ENCODE measurements around the gene D2HGDH.
"Not testable (repeated sequence)": the region's sequence is repeated elsewhere in the genome, so short reads cannot be mapped to it uniquely, and the experiment has no call there.

Gene D2HGDH

DNA sequence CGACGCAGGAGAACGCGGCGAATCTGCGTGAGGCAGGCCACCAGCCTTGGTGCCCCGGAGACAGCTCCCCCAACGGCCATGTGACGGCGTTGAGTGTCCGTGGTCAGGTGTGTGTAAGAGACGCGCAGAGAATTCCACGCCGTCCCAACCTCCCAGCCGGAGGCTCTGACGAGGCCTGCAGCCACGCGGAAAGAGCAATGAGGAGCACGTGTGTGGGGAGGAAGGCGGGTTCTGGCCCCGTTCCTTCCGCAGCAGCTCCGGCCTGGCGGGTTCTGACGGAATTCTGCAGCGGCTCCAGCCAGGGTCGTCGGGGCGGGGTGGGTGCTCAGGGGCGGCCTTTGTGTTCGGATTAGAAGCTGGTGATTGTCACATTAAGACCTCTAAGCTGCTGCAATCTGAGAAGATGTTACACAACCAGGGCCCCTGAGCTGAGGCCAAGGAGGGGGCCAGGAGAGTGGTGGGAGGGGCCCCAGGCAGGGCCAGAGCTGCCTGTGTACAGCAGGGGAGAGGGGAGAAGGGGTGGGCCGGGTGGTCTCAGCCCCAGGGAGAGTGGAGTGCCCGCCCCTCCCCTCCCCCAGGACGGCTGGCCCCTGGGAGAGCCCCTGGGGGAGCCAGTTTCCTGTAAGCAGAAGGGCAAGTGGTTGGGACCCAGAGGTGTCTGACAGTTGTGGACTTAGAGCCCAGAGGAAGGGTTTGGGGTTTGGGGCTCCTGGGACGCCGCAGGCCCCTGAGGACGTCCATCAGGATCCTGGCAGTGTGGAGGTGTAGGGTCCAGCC is 37.0 kb downstream of the D2HGDH start:
- DNase-seq, result no peak

DNA sequence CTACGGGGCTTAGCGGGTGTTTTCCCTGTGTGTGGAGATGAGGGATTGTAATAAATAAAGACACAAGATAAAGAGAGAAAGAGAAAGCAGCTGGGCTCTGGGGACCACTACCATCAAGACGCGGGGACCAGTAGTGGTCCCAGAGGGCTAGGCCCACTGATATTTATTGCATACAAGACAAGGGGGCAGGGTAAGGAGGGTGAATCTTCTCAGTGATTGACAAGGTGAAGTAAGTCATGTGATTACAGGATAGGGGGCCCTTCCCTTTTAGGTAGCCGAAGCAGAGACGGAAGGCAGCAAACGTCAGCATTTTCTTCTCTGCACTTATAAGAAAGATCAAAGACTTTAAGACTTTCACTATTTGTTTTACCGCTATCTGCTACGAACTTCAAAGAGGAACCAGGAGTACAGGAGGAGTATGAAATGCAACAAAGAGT is 37.7 kb downstream of the D2HGDH start:
- peak; percentile 62 for DNase-seq

DNA sequence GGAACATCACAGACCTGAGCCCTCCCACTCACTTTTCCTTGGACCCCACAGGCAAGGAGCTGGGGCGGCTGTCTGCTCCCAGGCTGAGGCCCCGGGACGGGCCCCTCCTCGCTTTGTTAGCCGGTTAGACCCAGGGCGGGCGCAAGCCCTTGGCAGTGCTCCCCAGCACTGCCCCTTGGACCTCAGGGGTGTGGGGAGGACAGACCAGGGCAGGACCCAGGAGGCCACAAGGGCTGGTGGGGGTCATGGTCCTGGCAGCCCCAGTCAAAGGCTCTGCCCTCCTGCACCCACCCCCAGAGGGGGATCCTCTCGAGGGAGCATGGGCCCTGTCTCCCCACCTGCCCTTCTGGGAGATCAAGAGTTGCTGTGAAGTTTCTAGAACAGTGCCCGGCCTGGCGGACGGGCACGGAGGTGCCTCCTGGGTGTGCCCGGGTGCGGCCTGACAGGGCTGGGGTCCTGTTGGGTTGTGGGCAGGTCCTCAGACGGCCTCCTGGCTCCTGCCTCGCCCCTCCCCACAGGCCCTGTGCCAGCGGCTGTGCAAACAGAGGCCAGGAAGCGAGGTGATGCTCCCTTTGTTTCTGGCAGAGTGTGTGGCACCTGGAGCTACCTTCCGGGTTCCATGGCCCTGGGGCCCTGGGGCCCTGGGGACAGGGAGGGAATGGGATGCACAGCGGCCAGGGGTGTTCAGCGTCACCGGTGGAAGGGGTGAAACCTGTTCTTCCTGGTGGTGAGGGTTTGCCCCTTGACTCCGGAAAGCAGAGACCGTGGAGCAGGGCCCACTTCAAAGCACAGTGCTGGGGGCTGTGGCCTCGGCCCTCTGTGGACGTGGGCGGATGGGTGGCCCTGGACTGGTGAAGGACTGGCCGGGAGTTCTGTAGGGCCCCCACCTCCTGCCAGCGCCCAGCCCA is 39.3 kb downstream of the D2HGDH start:
- DNase-seq, result no peak

DNA sequence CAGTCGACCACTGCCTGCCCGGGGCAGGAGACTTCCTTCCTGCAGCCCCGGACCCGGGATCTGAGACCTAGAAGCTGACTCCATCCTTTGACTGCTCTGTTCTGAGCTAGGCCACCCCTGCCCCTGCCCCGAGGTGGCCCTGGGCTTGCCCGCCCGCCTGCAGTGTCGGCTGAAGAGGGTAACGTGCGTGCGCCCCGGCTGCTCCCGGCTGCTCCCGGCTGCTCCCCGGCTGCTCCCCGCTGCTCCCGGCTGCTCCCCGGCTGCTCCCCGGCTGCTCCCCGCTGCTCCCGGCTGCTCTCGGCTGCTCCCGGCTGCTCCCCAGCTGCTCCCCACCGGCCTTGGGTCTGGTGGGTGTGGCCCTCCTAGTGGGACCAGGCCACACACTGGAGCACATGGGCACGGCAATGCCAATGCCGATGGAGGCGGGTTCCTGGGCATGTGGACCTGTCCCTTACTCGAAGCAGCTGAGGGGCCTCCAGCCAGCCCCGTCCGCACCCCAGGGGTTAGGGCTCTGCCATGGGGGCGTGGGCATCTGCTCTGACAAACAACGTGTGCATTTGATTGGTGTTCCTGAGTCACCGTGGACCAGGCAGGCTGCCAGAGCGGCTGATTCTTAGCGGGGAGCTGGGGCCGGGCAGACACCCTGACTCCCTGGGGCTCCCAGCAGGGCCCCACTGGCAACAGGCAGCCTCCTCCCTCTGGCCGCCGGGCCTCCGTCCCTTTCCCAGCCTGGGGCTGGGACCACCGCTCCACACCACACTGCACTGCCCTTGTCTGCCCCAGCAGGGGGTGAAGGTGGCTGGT is 40.2 kb downstream of the D2HGDH start:
- no peak for DNase-seq

DNA sequence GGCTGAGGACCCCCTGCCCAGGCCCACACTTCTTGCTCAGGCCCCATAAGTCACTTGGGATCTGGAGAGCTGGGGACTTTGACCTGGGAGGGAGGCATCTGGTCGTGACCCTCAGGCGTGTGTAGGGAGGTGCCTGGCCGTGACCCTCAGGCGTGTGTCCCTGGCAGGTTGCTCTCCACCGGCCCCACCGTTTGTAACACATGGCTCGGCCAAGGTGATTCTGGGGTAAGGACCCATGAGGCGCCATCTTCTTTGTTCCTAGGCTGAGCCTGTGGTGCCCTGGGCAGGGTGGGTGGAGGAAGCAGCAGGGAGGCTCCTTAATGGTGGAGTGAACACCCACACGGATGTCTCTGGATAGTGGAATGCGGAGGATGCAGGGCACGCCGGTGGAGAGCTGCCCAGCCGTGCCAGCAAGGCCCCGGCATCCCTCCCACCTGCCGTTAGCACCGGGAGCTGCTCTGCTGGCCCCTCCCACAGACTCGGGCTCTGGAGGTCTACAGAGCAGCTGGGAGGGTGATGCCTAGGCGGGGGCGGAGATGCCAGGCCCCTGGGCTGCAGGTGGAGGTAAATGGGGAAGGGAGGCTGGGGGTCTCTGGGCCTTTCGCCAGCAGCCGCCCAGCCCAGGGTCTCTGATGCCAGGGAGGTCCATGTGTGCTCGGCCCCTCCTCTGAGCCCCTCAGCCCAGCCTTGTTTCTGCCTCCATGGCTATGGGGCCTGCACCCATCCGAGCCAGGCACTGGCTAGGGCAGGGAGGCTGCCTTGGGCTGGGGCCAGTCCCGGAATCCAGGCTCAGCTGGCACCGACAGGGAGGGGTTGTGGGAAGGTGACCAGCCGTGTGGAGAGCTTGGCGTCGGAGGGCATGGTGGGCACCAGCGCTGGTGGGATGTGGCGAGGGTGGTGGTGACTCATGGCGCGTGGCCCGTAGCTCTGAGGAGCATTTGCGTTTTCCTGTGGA is 41.1 kb downstream of the D2HGDH start:
- no peak for DNase-seq

DNA sequence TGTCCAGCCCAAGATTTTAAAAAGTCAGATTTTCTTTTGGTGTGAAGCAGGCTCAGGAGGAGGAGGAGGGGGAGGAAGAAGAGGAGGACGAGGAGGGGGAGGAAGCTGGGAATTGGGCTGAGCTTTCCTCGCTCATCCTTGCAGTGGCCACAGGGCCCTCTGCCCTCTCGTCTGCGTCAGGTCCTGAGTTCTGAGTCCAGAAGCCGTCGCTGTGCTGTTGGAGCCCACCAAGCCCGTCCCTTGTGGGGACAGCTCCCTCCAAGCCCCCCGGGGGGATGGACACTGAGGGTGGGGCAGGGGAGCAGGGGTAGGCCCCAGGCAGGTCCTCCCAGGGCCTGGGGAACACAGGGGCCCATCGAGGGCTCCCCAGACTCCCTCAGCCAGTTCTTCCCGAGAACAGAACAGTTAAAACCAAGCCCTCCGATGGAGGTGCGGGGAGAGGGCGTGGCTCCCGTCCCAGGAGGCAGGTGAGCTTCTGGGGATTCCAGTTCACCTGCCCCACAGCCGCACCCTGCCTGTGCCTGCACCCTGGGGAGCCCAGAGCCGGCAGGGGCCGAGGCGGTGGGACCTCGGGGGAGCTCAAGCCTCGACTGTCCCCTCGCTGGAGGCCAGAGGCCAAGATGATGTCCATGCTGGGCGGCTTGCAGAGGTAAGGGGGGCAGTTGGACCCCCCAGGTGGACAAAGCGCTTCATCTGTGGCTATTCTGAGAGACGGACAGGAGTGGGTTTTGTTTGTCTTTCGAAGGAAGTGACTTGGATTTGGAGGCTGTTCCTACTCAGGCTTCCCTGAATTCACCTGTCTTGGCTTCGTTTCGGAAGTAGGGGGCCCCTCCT is 42.1 kb downstream of the D2HGDH start, which contains the start of gene GAL3ST2:
GAL3ST2 (plus strand) TSS at position 487 of the 834 bp plus-strand sequence; CDS start at position 621, 134 bp downstream.
- DNase-seq, result no peak

DNA sequence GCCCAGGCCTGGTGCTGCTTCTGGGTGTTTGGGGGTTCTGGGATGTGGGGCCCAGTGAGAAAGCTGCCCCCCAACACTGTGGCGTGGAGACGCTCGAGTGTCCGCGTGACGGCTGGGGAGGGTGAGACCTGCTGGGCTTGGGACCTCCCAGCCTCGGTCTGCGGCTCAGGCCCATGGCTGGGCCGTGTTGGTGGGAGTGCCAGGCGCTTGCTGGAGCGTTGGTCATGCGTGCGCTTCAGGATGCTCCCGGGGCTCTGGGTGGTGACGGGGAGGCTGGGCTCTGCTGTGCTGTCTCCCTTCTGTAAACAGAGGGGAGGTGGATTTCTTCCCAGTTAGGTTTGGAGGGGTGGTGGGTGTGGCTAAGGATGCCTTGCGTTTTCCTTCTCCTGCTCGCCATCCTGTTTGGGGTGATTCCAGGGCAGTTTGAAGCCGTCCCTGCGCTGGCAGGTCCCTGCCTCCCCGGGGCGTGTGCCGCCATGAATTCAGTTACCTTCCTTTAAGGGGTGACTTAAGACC is 42.8 kb downstream of the D2HGDH start:
- DNase-seq, result no peak

DNA sequence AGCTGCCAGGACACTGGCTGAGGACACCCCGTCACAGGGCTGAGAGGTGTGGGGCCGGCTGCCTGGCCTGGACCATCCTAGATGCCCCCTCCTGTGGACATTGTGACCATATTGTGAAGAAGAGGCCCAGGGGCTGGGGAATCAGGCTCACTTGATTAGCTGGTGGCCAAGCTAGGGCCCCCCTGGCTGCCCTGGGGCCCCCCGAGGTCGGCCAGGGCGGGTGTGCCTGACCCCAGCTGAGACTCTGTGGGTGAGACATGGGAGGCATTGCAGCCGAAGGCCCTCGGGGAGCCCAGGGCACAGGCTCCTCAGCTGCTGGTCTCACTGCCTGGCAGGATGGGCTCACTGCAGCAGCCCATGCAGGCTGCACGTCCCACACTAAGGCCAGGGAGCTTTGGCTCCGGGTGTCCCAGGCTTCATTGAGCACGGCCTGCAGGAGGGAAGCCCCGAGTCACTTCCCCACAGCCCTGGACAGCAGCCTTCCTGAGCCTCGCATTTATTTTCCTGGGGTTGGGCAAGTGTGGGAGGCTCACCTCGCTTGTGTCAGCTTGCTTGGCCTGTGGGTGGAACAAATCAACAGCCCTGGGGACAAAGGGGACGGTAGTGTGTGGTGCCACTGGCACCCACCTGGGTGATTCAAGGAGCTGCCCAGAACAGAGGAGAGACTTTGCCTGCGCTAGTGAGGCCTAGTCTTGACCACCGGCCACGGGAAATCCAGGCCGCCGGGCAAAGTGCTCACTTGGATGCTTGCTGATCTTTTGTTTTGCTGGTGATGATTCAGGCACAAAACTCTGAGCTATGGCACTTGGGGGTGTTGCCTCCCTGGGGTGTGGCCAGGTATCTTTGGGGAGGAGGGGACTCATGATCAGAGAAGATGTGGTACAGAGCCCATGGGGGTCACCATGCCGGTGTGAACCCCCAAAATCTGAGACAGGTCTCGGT is 43.5 kb downstream of the D2HGDH start:
- no peak for DNase-seq

DNA sequence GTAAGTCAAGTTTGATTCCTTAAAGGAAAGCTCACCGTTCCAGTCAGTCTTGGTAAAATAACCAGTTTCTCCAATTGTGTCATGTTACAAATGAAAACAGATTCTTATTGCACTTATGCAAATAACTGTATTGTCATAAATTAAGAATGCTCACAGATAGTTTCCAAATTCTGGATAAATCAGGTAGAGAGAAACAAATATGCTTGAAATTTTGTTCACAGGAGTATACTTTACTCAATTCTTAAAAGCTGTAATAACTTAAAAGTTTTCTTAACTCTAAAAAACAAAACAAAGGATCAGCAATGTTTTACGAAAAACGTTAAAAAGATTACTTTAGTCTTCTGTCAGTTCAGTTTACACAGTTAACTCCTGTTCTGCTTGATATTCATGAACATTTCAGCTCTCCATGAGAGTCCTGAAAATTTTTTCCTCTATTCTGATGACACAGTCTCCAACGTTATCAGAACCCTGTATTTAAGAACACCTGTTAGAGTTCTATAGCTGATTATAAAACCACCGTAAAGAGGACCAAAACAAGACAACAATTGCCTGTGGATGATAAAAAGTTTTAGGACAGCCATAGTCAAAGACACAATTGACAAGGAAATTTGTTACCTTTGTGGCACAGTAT is 46.6 kb downstream of the D2HGDH start:
- no peak for DNase-seq

DNA sequence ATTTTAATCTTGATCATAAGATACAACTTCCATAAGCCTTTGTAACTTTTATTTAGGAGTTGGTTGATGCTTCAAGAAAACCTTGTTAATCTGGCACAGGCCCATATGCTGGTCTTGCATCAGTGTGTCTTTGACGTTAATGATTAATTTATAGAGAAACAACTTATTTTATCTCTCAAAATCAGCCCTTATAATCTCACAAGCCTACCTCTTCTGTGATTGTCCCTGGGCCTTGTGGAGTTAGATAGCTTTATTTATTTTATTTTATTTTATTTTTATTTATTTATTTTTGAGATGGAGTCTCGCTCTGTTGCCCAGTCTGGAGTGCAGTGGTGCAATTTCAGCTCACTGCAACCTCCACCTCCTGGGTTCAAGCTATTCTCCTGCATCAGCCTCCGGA is 47.6 kb downstream of the D2HGDH start:
- DNase-seq, result not testable (repeated sequence)

DNA sequence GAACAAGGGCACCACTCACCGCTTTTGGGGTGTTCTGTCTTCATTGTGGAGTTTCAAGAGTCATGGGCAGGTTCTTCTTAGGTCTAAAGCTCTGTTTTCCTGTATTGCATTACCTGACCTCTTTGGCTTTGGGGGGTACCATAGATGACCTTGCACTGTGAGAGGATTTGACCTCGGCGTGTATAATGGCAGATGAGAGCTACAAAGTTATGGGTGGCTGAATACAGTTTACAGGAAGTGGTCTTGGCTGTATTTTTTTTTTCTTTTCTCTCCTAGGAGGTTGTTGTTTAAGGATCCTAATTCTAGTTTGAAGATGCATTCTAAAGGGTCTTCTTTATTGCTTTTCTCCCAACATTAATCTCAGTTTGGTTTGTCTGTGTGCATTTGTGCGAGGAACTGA is 53.7 kb downstream of the D2HGDH start:
- DNase-seq, result no peak

DNA sequence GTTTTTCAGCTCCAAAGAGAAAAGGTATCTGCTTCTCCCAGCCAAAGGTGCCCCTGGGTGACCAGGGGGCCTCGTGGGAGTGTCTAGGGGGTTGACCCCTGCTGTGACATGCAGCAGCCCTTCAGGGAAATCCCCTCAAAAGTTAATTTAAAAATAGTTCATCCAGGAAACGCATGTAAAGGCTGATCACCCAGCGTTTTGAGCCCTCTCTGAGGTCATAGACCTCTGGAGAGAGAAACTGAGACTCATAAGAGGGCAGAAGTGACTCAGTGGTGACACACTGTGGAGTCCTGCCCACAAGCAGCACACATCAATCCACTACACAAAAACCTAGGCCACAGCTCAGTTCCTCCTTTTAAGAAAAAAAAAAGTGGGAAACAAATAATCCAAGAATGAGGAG is 54.1 kb downstream of the D2HGDH start:
- peak; percentile 39 for DNase-seq

DNA sequence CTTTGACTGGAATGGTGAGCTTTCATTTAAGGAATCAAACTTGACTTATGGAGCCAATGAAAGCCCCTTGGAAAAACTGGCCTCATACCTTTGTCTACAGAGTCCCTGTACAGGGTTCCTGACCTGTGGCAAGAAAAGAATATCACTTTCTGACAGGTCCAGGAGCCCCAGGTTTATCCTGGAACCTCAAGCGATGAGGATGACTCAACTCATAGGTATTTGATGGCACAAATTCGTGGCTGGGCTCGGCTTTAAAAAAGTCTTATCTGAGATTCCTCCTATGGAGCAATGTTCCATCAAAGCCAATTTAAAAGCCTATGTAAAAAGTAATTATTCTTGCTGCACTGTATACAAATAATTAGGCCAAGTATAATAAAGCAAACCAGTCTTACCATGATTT is 57.0 kb downstream of the D2HGDH start:
- DNase-seq, result not testable (repeated sequence)

DNA sequence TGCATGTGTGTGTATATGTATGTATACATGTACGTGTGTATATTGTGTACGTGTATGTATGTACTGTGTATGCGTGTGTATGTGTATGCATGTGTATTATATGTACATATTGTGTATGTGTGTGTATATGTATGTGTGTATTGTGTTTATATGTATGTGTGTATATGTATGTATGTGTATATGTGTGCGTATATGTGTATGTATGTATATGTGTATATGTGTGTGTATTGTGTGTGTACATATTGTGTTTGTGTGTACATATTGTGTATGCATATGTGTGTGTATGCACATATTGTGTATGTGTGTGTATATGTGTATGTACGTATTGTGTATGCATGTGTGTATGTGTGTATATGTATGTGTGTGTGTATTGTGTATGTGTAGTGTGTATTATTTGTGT is 59.0 kb downstream of the D2HGDH start:
- no peak for DNase-seq

DNA sequence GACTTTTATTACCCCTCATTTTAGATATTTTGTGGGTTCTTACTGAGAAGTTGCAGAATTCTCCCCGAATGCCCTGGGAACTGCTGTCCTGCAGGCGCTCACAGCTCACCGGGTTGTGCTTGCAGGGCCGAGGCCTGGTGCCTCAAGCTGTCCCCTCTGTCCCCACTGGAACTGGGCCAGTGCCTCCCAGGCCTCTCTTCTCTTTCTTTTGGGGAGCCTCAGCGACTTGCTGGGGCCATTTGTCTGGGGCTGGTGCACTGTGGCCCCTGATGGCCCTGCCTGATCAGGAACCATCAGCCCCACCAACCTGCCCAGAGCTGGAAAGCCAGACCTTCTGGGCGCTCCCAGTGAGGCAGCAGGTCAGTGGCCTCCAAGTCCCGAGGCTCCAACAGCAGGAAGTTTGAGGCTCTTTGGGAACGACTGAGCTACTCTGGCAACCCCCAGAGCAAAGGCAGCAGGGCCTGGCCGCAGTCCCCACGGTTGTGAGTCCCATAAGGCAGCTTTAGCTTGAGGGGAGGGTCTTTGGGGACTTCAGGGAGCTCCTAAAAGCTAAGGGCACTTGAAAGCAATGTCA is 59.9 kb downstream of the D2HGDH start:
- no peak for DNase-seq

DNA sequence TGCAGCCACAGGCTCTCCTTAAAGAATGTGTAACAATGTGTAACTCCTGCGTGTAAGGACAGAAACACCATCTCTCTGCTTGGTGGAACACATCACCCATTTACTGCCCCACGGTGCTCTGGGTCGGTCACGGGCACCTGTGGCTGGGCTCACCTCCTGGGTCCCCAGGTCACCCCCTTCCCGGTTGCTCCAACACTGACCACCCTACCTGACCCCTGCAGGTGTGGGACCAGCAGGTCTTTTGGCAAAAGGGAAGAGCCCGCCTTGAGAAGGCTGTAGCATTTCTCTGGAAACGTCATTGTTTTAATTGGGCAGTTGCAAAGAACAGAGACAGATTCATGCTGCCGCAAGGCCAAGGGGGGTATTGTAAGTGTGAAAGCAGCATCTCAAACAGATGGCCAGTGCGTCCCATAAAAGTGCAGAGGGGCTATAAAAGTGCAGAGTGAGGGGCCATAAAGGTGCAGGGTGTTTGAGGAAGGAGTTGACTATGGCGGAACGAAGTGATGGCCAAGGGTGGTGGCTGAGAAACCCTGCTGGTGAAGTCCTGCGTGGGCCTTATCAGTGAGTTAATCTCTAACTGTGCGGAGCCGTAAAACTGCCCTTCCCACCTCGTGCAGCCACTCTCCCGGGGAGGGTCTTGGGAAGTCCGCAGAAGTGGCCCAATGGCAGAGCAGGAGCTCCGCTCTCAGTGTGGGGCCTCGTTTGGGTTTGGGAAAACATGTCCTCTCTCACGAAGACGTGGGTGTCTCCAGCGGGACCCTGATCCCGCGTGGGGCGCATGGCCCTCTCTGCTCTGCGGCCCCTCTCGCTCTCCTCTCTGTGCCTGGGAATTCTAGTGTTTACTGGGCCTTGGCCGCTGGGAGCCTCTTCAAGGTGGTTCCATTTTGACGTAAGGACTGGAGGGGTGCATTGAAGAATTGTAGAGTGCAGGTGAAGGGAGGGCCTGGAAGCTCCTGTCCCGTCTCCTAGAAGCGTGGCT is 60.9 kb downstream of the D2HGDH start:
- no peak for DNase-seq

DNA sequence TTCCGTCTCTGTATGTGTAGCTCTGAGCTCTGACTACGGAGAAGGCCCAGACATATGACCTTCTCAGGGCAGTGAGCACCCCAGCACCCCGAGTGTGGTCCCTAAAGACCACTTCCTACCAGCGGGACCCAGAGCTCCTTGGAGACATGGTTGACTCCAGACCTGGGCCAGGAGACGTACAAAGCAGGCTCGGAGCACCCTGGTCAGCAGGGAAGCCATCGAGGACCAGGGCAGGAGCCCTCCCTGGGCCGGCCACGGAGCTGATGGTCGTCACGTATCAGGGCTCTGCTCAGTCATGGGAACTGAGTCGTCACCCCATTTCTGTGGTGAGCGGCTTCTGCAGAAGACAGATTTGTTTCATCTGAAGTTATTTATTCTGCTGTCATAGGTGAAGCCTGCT is 61.8 kb downstream of the D2HGDH start:
- no peak for DNase-seq
